ENCODE results near the gene RAB1B. TPM values are rescaled to one million over a fixed set of nuclear protein-coding genes. Genes with fewer than 3 reads are reported as not detected.

Gene RAB1B
- total RNA-seq, 4 donors from 2014 or later = 74.0 to 107 (median 87.1) TPM

DNA sequence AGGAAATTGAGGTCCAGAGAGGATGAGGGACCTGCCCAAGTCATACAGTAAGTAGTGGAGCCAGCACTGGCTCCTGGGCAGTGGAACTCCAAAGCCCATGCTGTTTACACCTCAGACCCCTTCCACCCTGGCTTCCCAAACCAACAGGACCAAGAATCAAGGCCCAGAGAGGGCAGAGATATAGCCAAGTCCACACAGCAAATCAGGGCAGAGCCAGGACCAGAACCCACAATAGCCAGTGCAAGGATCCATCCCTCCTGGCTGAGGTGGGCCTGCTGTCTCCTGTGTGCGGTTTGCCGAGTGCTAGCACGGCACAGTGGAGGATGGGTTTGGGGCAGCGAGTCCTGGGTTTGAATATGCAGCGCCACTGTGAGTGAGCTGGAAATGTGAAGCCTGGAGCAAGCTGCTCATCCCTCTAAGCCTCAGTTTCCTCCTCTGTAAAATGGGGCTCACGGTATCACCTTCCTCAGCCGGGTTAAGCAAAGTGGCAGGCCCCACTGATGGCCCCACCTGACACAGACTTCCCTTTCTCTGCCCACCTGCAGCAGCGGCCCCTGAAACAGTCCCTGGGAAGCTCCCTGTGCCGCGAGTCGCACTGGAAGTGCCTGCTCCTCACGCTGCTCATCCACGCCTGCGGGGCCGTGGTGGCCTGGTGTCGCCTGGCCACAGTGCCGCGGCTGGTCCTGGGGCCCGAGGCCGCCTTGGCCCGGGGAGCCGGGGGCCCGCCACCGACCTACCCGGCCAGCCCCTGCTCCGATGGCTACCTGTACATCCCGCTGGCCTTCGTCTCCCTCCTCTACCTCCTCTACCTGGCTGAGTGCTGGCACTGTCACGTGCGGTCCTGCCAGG, 25.6 kb downstream of the RAB1B start:
- ATAC-seq (ENCODE audit: low FRiP score) = no peak
- no peak for TF ChIP-seq CTCF (IDR thresholded peaks at IDR 0.05)
- no peak for DNase-seq (ENCODE audit: low spot score)

- DNase-seq (ENCODE audit: low spot score) (no peak), ATAC-seq (ENCODE audit: low FRiP score) (no peak)
- TF ChIP-seq CTCF (IDR thresholded peaks at IDR 0.05) = no peak
Observed at GRCh38 chr11:66294626-66295620, 26.5 kb downstream of the RAB1B start.

DNA sequence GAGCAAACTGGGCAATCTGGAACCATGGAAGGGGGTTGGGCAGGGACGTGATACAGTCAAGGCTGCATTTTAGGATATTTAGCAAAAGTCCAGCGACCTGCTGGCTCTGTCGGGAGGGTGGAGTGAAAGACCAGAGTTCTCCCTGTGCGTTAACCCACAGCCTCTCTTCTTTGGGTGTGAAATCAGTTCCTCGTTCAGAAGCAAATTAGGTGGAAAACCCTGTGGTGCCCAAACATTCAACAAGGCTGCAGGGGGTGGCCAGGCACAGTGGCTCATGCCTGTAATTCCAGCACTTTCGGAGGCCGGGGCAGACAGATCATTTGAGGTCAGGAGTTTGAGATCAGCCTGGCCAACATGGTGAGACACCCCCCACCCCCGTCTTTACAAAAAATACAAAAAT, 29.2 kb downstream of the RAB1B start:
- ATAC-seq (ENCODE audit: low FRiP score) = no peak
- no peak for TF ChIP-seq CTCF (IDR thresholded peaks at IDR 0.05)
- DNase-seq (ENCODE audit: low spot score) = no peak

GRCh38 chr11:66299186-66299585, 30.7 kb downstream of the RAB1B start:
- no peak for ATAC-seq (ENCODE audit: low FRiP score)
- no peak for TF ChIP-seq CTCF (IDR thresholded peaks at IDR 0.05)
- DNase-seq (ENCODE audit: low spot score) = no peak

GRCh38 chr11:66302656-66303055, 34.2 kb downstream of the RAB1B start:
- ATAC-seq (ENCODE audit: low FRiP score) = no peak
- DNase-seq (ENCODE audit: low spot score) = no peak
- no peak for TF ChIP-seq CTCF (IDR thresholded peaks at IDR 0.05)

DNA sequence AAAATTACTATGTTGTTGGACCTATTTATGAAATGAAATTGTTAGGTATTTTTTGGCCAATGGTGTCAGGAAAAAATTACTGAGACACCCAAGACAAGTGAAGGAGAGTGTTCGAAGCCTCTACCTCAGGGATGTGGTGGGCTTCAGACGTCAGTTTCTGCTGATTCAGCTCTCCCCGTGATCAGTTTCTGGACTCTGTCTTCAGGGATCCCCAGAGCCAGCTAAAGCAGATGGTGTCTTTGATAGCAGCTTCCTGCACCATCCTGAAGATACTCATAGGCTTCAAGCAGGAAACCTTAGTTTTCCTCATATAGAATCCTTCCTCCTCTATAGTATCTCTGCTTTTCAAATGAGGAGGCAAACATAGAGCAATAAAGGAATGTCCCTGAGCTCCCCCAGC, 41.0 kb downstream of the RAB1B start:
- TF ChIP-seq CTCF (IDR thresholded peaks at IDR 0.05) = no peak
- ATAC-seq (ENCODE audit: low FRiP score) (no peak), DNase-seq (ENCODE audit: low spot score) (no peak)

Data from omental fat pad (tissue), 4 donors.